OCI-LY7 (cell line): ENCODE results near the gene SMARCC1. TPM values are rescaled to one million over a fixed set of nuclear protein-coding genes. Genes with fewer than 3 reads are reported as not detected.

Experiments
- BruUV-seq: library from RNA; stranded (reverse); fragments of 400-500 nt; replicated peaks from 2 replicates; lab custom pipeline; 2021; lab: Mats Ljungman, UMichigan
- CTCF ChIA-PET: fragments of 300-600 bp; sonication (Branson Sonifier 250); formaldehyde crosslinking; loops from one replicate; lab custom pipeline; 2022; ENCODE audit warnings: antibody characterized with exemption; ENCODE audit not compliant: unreplicated experiment; lab: Charles Lee
- POLR2A ChIA-PET: fragments of 300-600 bp; sonication (Branson Sonifier 250); formaldehyde crosslinking; loops from one replicate; lab custom pipeline; 2022; ENCODE audit warnings: antibody characterized with exemption; lab: Charles Lee
- DNase-seq: peaks from one replicate; pipeline ENCODE4 v3.0.0-alpha.2; 2015; ENCODE audit warnings: low spot score
- H2AFZ ChIP-seq: fragments of 200-600 bp; sonication (generic), shearing (Covaris generic); 2 replicates; pipeline ENCODE4 v1.6.1; 2014; ENCODE audit warnings: mild to moderate bottlenecking, antibody characterized with exemption, low read length, moderate library complexity
- H3K27ac ChIP-seq: fragments of 200-600 bp; sonication (generic); 2 replicates; pipeline ENCODE4 v1.5.1; 2014; ENCODE audit warnings: mixed run types, low read depth, mild to moderate bottlenecking, moderate library complexity, low read length, inconsistent platforms; ENCODE audit not compliant: poor library complexity, severe bottlenecking
- H3K36me3 ChIP-seq: fragments of 200-600 bp; sonication (generic); 2 replicates; pipeline ENCODE4 v1.6.1; 2014; ENCODE audit warnings: mild to moderate bottlenecking, antibody characterized with exemption, low read length, moderate library complexity, mixed read lengths; ENCODE audit not compliant: insufficient read depth
- H3K4me1 ChIP-seq: fragments of 200-600 bp; sonication (generic); 2 replicates; pipeline ENCODE4 v1.5.1; 2014; ENCODE audit warnings: mild to moderate bottlenecking, low read length; ENCODE audit not compliant: insufficient read depth, poor library complexity, severe bottlenecking
- H3K4me2 ChIP-seq: fragments of 200-600 bp; sonication (generic); 2 replicates; pipeline ENCODE4 v1.6.1; 2014; ENCODE audit warnings: mild to moderate bottlenecking, low read length
- H3K4me3 ChIP-seq: fragments of 200-600 bp; sonication (generic); 2 replicates; pipeline ENCODE4 v1.5.1; 2014; ENCODE audit warnings: mild to moderate bottlenecking, low read depth, low read length; ENCODE audit not compliant: poor library complexity, severe bottlenecking
- H3K79me2 ChIP-seq: fragments of 200-600 bp; sonication (generic); 2 replicates; pipeline ENCODE4 v1.6.1; 2016; ENCODE audit warnings: low read depth, mild to moderate bottlenecking, low read length, moderate library complexity, mixed read lengths; ENCODE audit not compliant: insufficient read depth
- H3K9me2 ChIP-seq: fragments of 200-600 bp; sonication (generic); 2 replicates; pipeline ENCODE4 v1.6.1; 2016; ENCODE audit warnings: mild to moderate bottlenecking, low read length, mixed read lengths; ENCODE audit not compliant: insufficient read depth
- H3K9me3 ChIP-seq: fragments of 200-600 bp; sonication (generic); 2 replicates; pipeline ENCODE4 v1.6.1; 2014; ENCODE audit warnings: mild to moderate bottlenecking, mixed run types, low read length, mixed read lengths
- H4K20me1 ChIP-seq: fragments of 200-600 bp; sonication (generic); 2 replicates; pipeline ENCODE4 v1.6.1; 2014; ENCODE audit warnings: mild to moderate bottlenecking, antibody characterized with exemption, low read length, moderate library complexity, mixed read lengths; ENCODE audit not compliant: insufficient read depth
- EZH2phosphoT487 ChIP-seq: fragments of 200-600 bp; sonication (generic); IDR thresholded peaks from 2 replicates; pipeline ENCODE4 v1.6.1; 2018; ENCODE audit warnings: low read depth, borderline replicate concordance, mild to moderate bottlenecking, mixed run types, antibody characterized with exemption, low read length, moderate library complexity, mixed read lengths
- intact Hi-C: fragments of 100-400 bp; cut with micrococcal nuclease; formaldehyde crosslinking; loops from one replicate; pipeline ENCODE4 v1.10.0; 2022; ENCODE audit not compliant: unreplicated experiment
- total RNA-seq, 2 experiments: library from RNA; depleted of rRNA in 1 of 2; stranded (reverse); fragments of >200 nt in 1 of 2; shearing (Covaris generic) in 1 of 2; gene quantifications; 2 replicates each; pipeline ENCODE4 v1.2.3, GENCODE V29; 2014 to 2022
- TF ChIP-seq, protein P1 (sequence below): fragments of 200-600 bp; sonication (generic); conservative IDR thresholded peaks from 2 replicates; pipeline ENCODE4 v1.5.1; 2014; ENCODE audit warnings: mild to moderate bottlenecking, antibody characterized with exemption, low read length, moderate library complexity, mixed read lengths

Gene SMARCC1
- total RNA-seq, 2 experiments from 2014 or later, result 83.2 to 176 TPM

DNA sequence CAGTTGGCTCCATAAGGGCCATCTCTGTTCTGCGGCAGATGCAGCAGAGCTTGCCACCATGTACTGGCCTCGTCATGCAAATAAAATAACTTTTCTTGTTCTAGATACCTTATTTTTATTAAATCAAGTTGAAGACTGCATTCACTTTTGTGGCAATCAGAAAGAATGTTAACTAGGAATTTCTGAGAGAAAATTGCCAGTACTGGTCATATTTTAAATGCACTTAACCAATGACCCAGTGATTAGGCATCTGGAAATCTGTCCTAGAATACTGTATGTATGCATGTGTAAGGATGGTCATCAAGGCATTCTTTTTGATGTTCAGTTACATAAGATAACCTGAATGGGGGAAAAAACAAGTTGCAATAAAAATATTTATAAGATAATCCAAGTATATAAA is 168.8 kb downstream of the SMARCC1 start:
- H4K20me1 ChIP-seq, result no peaks in the 10 kb centered on the region
- peaks cover 96% of the 10 kb centered on the region for H3K36me3 ChIP-seq
- POLR2A ChIA-PET, result no interaction called here
- H3K27ac ChIP-seq, result no peak overlapping the region
- CTCF ChIA-PET, result no interaction called here
- H2AFZ ChIP-seq, result no peak overlapping the region
- H3K4me3 ChIP-seq, result no peak overlapping the region
- H3K4me2 ChIP-seq, result no peak overlapping the region
- no peaks in the 10 kb centered on the region for H3K9me3 ChIP-seq
- intact Hi-C loops, result no loop called here
- no peaks in the 10 kb centered on the region for H3K79me2 ChIP-seq
- TF ChIP-seq, protein P1, sequence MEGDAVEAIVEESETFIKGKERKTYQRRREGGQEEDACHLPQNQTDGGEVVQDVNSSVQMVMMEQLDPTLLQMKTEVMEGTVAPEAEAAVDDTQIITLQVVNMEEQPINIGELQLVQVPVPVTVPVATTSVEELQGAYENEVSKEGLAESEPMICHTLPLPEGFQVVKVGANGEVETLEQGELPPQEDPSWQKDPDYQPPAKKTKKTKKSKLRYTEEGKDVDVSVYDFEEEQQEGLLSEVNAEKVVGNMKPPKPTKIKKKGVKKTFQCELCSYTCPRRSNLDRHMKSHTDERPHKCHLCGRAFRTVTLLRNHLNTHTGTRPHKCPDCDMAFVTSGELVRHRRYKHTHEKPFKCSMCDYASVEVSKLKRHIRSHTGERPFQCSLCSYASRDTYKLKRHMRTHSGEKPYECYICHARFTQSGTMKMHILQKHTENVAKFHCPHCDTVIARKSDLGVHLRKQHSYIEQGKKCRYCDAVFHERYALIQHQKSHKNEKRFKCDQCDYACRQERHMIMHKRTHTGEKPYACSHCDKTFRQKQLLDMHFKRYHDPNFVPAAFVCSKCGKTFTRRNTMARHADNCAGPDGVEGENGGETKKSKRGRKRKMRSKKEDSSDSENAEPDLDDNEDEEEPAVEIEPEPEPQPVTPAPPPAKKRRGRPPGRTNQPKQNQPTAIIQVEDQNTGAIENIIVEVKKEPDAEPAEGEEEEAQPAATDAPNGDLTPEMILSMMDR, result no peak
- TF ChIP-seq EZH2phosphoT487, result no peak
- no TSS peak for BruUV-seq
- DNase-seq, result no peak
- no peaks in the 10 kb centered on the region for H3K9me2 ChIP-seq
- peaks cover 11% of the 10 kb centered on the region for H3K4me1 ChIP-seq

DNA sequence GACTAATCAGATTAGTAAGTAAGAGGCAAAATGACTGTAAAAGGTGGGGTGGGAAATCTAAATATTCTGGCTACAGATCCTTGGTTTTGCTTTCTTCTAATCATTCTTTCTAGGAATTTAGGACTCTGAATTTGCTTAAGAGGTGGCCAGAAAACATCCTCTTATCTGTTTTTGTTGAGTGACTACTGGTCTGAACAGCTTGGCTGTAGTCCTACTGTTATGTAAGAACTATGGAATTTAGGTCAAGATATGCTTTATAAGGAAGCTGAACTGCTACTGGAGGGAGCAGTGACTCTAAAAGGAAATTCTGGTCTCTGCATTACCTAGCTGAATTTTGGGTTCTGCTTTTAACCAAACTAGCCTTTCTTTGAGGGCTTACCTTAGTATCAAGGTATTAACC is 169.5 kb downstream of the SMARCC1 start:
- Histone ChIP-seq H3K36me3 (peaks cover 96% of the 10 kb centered on the region), H4K20me1 (no peaks in the 10 kb centered on the region), H3K9me3 (no peaks in the 10 kb centered on the region), H3K27ac (no peak overlapping the region), H3K4me2 (no peak overlapping the region), H3K4me3 (no peak overlapping the region), H2AFZ (no peak overlapping the region), H3K9me2 (no peaks in the 10 kb centered on the region), H3K79me2 (no peaks in the 10 kb centered on the region), H3K4me1 (peaks cover 11% of the 10 kb centered on the region)
- TF ChIP-seq EZH2phosphoT487, result no peak
- TF ChIP-seq, protein P1, result no peak
- intact Hi-C loops, result no loop called here
- POLR2A ChIA-PET, result interaction anchor here (0.6 kb wide), 1 partner anchor 11 kb away, joined by 3 read pairs; no protein-coding TSS in a partner anchor
- no TSS peak for BruUV-seq
- DNase-seq, result no peak
- CTCF ChIA-PET, result no interaction called here

DNA sequence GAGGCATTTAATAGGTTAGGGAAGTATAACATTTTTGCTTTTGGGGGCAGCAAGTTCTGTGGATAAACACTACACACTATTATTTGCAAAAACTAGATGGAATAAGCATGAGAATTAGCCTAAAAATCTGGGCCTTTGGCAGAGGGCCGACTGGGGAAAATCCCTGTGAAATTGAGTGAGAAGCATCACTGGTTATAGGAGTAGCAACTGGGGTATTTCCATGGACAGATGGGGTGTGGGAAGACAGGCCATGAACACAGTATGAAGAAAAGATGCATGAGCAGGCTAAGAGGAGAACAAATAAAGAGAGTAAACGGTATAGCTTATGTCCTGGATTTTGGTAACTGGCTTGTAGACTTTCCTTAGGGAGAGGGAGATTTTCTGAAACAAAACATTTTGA is 170.1 kb downstream of the SMARCC1 start:
- Histone ChIP-seq H3K9me2 (no peaks in the 10 kb centered on the region), H4K20me1 (no peaks in the 10 kb centered on the region), H2AFZ (no peak overlapping the region), H3K36me3 (peaks cover 96% of the 10 kb centered on the region), H3K27ac (no peak overlapping the region), H3K9me3 (no peaks in the 10 kb centered on the region), H3K4me2 (no peak overlapping the region), H3K79me2 (no peaks in the 10 kb centered on the region), H3K4me1 (peaks cover 11% of the 10 kb centered on the region), H3K4me3 (no peak overlapping the region)
- intact Hi-C loops, result no loop called here
- no peak for DNase-seq
- no peak for TF ChIP-seq EZH2phosphoT487
- TF ChIP-seq, protein P1, result no peak
- BruUV-seq, result no TSS peak
- ChIA-PET CTCF (no interaction called here), POLR2A (no interaction called here)
